Measurements from ENCODE around the gene PECR.

Gene PECR

DNA sequence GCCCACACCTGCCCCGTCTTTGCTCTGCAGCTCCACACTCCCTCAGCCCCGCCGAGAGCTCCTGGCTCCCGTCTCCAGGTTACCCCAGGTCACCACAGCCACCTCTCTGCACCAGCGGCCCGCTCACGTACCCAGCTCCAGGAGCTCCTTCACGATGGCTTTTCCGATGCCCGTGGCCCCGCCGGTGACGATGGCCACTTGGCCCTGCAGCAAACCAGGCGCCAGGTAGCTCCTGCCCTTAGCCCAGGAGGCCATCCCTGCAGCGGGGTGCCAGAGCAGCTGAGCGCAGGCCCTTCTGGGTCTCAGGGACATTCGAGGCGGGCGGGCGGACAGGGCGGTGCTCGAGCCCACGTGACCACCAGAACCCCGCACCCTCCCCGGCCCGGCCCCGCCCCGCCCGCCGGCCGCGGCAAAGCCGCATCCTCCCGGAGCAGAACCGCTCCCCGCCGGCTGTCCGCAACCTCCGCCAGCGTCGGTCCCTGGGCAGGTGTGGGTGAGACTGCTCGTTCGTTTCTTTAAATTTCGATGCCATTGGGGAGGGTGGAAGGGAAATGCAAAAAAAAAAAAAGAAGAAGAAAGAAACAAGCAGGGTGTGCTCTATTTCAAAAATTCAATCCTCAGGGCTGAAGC, at the start of gene PECR, which contains the start of gene TMEM169:
Gene PECR (minus strand): TSS at position 323 of the 630 bp plus-strand sequence. CDS start 68 bp downstream, at position 255.
Gene TMEM169 (plus strand): TSS at position 433 of the 630 bp plus-strand sequence. CDS start 14,045 bp downstream, outside the sequence.
- DNase-seq, result peak; percentile 75

DNA sequence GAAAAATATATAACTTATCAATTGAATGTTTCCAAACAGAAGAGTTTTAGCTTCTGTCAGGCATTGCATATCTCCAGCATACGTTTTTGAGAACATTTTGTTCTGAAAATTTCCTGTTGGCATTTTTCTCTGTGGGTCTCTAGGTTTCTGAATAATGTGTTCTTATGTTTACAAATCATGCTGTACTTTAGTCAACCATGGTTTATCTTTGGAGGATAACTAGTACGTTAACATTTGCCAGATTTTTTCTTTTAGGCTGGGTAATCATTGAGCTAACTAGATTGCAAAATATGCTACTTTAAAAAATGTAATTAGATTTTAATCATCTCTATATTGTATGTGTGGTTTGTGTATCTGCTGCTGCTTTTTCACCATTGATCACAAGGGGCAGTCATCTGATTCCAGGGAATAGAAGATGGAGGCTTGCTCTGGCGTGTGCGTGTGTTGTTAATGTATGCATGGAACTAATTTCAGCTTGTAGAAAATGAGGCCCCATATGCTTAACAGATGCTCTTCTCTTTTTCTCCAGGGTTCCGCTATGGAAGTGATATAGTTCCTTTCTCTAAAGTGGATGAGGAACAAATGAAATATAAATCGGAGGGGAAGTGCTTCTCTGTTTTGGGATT, 48.9 kb upstream of the PECR start:
- DNase-seq, result no peak

DNA sequence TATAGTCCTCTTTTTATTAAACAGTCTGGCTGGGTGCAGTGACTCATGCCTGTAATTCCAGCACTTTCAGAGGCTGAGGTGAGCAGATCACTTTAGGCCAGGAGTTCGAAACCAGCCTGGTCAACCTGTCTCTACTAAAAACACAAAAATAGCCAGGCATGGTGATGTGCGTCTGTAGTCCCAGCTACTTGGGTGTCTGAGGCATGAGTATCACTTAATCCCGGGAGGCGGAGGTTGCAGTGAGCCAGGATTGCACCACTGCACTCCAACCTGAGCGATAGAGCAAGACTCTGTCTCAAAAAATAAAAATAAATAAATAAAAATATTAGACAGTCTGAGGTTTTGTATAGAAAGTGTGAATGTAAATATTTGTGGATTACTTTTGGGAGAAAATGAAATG, 45.3 kb upstream of the PECR start:
- DNase-seq, result no peak

DNA sequence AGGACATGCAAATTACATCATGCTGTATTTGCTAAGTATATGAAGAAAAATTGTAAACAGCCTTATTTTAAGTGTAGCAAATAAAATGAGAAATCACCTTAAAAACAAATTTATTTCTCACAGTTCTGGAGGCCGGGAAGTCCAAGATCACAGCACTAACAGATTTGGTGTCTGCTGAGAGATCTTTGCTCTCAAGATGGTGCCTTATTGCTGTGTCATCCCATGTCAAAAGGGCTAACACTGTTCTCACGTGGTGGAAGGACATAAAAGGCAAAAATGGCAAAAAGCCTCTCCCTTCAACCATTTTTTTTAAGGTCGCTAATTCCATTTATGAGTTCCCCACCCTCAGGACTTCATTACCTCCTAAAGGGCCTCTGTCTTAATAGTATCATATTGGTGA, 39.6 kb upstream of the PECR start:
- no peak for DNase-seq

DNA sequence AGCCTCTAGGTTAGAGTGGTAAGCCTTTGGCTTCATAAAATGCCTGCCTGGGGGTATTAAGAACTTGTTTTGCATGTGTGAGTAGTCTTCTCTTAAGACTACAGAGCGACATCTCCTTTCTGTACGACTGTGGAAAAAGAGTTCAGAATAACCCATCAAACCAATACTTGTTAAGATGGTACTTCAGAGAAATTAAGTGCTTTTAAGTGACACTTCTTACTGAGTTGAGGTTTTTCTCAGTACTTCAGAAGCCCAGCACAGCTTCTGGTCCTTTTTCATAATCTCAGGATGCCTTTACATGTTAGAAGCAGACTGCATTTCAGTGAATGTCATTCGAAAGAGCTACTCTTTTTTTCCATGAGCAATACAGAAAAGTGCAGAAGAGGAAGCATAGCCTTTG, 38.4 kb upstream of the PECR start:
- DNase-seq, result no peak

DNA sequence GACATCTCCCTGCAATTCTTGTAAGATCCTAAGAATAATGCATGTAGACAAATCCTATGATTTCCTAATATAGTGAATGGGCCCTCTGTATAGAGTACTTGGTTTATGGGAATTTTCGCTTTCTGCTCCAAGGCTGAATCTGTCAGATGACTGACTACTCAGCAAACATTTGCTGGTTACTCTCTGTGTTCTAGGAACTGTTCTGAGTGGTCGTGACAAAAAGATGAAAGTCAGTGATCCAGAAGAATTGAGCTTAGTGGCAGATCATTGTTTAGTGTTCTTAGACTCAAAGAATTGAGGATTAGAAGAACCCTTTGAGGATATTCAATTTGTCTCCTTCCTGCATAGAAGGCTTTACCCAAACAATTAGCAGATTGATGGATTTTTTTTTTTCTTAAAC, 37.5 kb upstream of the PECR start:
- no peak for DNase-seq

DNA sequence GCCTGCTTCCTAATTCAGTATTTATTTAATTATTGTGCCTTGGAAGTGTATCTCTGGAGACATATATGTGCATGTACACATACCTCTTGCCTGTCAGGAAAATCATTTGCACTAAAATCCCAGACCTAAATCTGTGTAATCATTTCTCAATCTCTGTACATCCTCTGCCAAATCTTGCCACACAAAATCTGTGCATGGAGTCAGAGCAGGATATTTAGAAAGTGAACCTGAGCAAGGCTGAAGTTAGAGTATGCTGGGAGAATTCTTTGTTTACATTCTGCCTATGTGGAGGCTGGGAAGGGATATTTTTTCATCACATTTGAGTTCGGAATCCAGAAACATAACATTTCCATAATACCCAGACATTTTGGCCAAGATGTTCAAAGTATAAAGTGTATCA, 36.9 kb upstream of the PECR start:
- no peak for DNase-seq

DNA sequence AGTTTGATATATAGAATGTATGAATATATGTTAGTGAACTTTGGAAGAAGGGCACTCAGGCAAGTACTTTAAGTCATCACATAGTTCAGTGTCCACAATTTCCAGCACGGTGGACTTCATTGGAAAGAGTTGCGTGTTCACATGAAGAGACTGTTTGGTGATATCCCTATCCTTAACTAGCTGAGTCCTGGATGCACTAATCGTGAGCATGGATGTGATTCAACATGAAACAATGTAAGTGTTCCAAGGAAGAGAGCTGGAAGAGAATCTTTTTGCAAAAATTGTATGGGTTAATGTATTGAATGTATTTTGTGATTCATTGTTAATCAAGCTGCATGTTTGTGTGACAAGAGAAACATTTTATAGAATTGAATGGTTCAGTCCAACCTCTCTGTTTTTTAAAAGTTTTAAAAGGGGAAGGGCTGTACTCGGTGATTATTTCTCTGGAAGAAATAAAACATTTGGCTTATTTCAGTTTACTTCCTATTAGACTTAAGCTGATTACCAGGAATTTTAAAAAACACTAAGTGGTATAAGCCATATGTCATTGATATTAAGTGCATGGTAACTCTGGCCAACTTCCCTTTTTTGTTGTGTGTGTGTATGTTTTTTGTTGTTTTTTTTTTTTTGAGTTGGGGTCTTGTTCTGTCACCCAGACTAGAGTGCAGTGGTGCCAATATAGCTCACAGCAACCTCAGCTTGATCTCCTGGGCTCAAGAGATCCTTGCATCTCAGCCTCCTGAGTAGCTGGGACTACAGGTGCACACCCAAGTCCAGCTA, 36.1 kb upstream of the PECR start:
- DNase-seq, result no peak

DNA sequence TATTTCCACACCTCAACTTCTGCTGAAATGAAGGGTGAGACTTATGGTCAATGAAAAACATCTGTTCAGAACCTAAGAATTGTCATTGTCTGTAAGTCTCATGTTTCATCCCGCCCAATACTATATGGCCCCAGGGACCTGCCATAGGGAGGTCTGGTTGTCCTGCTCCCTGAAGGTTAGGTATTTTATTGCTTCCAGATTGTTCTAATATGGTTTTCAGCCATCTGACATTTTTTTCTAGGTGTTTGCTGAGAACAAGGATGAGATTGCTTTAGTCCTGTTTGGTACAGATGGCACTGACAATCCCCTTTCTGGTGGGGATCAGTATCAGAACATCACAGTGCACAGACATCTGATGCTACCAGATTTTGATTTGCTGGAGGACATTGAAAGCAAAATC, 34.8 kb upstream of the PECR start:
- DNase-seq, result no peak

DNA sequence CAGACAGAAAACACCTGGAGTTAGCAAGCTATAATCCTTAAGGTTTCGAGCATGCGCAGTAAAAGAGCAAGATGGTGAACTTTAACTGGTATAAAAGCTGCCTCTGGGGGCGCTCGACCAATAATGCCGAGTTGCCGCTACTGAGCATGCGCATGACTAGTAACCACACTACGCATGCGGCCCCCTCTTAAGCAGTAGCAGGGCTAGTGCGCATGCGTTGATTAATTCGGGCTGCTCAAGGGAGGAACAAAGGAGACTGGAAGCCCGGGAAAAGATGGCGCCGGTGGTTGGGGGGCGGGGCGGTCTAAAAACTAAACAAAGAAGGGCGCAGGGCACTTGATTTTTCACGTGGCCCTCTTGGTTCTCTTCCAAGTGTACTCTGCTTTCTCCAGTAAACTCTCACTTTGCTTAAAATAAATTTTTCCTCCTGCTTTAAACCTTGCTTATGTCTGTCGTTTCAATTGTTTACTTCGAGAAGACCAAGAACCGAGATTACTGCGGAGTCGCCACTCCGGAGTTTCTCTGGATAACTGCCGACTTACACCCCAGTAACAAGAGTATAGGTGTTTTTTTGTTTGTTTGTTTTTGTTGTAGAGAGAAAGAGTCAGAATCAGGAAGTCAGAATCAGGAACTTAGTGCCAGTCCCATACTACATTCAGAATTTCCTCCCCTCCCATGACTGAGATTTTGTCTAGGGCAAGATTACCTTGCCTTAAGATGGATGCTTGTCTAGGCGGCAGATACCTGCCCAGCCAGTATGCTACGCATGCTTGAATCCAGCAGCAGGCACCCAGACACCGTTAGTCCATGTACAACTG, 33.3 kb upstream of the PECR start:
- peak; percentile 97 for DNase-seq

DNA sequence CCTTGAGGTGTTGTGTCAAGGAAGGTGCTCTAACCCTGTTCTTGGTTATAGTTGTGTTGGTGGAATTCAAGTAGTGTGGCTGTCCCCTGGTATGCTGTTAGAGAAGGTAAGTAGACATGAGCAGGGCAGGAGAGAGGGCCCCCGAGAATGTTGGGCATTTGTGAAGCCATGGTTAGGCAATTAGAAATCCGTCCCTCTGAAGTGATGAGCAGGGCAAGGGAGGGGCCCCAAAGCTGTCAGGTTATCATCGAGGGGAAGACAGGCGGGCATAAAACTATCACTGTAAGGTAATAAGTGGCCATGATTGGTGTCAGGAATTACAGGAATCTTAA, 32.7 kb upstream of the PECR start:
- DNase-seq, result no peak

DNA sequence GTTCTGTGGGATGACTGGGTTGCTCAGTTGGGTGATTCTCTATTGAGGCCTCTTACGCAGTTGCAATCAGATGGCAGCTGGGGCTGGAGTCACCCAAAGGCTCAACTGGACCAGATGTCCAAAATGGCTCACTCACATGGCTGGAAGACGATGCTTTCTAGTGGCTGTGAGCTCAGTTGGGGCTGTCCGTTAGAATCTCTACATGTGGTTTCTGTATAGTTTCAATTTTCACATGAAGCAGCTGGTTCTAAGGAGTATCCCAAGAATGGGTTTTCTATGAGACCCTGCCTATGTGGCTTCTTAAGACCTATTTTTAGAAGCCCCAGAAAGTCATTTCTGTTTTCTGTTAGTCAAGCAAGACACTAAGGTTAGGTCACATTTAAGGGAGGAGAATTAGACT, 32.0 kb upstream of the PECR start:
- no peak for DNase-seq

DNA sequence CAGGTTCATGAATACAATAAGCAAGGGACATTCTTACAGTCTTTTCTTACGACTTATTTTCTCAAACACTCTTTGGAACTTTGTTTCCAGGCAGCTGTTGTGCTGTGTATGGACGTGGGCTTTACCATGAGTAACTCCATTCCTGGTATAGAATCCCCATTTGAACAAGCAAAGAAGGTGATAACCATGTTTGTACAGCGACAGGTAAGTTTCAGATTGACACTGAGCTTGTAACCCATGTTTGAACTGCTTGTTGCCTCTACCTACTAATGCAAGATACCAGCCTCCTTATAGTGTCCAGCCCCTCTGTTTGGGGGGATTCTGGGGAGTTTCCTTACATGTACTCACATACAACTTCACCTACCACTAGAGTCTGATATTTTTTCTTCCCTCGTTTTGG, 31.3 kb upstream of the PECR start:
- no peak for DNase-seq

DNA sequence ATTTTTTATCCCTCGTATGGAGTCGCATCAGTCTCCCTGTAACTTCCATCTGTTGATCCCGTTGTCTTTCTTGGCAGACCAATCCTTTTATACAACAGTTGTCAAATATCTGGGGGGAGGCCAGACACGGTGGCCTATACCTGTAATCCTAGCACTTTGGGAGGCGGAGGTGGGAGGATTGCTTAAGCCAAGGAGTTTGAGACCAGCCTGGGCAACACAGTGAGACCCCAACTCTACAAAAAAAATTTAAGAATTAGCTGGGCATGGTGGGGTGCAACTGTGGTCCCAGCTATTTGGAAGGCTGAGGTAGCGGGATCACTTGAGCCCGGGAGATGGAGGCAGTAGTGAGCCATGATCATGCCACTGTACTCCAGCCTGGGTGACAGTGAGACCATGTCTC, 29.5 kb upstream of the PECR start:
- no peak for DNase-seq

DNA sequence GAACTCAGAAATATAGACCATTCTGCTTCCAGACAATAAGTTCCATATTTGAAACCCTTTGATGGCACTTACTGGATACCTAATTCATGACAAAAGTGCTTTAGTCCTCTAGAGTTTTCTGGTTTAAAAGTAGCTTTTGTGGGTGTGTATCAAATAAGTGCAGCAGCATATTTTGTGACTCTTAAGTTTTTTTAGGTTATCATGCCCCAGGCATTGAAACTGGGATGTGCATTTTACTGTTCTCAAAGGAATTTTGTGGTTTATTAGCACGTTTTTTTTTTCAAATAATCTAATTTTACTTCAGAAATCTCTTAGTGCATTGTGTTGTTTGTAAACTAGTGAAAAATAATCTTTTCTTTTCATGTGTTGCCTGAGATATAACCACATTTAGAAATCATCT, 29.0 kb upstream of the PECR start:
- DNase-seq, result no peak

DNA sequence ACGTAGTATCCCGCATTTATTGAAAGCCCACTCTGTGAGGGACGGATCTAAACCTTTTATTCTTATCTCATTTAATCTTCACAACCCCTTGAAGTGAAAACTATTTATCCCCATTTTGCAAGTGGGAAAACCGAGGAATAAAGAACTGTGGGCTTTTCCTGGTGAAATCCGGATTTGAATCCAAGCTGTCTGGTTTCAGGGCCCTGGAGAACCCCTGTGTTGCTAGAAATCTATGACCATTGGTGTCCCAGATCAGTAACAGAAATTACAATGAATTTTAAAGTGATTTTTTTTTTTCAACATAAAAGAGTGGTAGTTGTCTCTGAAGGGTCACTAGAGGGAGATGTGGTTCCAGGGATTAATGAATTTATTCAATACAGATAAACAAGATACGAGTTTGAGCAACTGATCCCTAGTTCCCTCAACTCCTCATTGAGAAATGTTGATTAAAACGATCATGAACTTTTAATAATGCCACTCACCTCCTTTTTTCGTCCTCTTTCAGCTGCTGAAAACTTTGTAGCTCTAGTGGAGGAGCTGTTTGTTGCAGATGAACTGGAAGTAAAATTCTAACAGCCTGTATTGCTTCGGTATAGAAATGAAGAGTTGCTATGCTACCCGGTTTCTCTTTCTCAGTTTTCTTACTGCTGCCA, 28.5 kb upstream of the PECR start:
- DNase-seq, result peak; percentile 44

DNA sequence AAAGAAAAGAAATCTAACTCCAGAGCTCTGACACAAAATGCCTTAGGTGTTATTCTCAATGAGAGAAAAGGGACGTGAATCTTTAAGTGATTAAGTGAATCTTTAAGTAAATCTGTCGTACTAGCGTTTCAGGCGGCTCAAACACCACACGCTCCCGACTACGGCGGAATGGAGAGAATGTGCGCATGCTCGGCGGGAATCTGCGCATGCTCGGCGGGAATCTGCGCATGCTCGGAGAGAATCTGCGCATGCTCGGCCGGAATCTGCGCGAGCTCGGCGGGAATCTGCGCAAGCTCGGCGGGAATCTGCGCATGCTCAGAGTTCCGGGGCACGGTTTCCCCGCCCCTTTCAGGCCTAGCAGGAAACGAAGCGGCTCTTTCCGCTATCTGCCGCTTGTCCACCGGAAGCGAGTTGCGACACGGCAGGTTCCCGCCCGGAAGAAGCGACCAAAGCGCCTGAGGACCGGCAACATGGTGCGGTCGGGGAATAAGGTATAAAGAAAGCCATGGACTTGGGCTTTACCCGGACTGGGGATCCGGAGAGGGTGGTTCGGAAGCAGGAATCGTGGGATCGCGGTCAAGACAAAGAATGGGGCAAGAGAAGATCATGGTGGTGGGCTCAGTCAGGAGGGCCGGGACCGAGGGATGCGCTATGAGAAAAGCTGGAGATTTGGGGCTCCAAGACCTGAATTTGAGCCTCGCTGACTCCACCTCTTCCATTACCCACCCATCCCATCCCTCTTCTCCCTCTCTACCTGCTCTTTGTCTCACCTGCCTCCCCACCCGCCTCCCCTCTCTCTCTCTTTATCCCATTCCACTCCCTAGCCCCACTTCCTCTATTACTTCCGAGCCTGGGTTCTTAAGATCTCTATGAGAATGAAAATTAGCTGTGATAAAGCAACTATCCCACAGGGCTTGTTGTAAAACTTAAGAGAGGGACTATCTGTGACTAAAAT, 27.6 kb upstream of the PECR start, which contains the start of gene XRCC5:
Gene XRCC5 (plus strand): TSS at position 382 of the 955 bp plus-strand sequence. CDS start 89 bp downstream, at position 471.
- DNase-seq, result peak; percentile 98

DNA sequence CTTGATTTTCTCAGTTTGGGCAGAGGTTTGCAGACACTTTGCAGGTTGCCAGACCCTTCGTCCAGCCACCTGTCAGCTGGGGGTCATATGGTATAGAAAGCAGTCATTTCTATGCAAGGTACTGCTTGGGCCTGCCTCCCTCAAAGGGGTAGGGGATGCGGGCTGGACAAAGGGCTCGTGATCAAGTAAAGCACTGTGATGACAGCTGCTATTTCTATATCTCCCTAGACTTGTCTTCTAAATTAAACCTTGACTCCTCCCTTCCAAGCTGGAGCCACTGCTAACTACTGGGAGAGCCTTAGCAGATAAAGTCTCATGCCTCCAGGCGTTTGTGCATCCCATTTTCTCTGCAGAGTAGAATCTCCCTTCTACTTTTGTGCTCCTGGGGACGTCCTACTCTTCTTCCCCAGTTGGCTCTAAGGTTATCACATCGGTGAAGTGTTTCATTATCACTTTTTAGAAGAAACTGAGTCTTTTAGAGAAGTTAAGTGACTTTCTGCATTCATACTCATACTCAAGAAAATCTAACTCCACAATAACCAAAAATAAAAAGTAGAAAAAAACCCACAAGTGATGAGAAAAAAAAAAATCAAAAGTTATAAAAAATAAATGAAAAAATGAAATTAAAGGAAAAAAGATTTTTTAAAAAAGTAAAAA, 26.8 kb upstream of the PECR start:
- DNase-seq, result no peak

DNA sequence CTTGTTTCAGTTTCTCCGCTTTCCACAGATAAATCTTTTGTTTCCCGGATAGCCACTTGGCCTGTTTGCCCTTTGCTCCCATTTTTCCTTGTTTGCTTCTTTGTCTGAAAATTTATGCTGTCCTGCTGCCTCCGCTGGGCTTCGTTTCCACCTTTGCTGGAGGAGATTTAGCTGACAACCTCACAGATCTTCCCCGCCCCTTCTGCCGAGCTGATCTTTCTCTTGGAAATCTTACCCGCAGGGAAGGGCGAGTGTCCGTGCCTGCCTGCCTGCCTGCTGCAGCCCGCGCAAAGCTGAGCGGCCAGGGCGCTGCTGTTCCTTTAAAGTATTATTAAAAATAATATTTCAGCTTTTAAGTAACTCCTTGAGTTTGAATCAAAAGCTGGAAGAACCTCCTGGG, 26.2 kb upstream of the PECR start:
- DNase-seq, result no peak

DNA sequence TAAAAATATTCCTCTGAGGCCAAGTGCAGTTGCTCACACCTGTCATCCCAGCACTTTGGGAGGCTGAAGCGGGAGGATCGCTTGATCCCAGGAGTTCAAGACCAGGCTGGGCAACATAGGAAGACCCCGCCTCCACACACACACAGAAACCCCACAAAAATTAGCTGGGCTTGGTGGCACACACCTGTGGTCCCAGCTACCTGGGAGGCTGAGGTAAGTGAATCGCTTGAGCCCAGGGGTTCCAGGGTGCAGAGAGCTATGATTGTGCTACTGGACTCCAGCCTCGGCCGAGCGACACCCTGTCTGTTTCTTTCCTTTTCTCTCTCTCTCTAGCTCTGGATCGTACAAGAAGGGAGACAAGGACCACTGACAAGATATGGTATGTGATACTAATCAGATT, 25.7 kb upstream of the PECR start:
- DNase-seq, result no peak

DNA sequence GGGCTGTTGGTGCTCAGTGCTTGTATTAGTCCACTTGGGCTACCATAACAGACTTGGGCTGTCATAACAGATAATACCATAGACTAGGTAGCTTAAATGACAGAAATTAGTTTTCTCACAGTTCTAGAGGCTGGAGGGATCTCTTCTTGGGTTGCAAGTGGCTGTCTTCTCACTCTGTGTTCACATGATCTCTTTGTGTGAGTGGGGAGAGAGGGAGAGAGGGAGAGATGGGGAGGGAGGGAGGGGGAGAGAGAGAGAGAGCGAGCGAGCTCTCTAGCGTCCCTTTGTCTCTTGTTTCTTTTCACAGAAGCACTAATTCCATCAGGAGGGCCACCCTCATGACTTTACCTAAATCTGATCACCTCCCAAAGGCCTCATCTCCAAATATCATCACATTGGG, 23.1 kb upstream of the PECR start:
- DNase-seq, result no peak
